GM12875 (cell line): Measurements from ENCODE around the gene LRRC43.

ENCODE experiments used
- H3K4me3 ChIP-seq: one replicate; pipeline ENCODE4 v1.5.1; 2011; ENCODE audit warnings: low read depth, low read length, control low read depth
- TF ChIP-seq, protein P1 (sequence below): IDR thresholded peaks from 2 replicates; pipeline ENCODE4 v1.5.1; 2011; ENCODE audit warnings: low read depth, mild to moderate bottlenecking, control low read depth, inconsistent platforms, low read length, moderate library complexity, borderline replicate concordance; ENCODE audit not compliant: insufficient read depth

LRRC43 gene, protein sequence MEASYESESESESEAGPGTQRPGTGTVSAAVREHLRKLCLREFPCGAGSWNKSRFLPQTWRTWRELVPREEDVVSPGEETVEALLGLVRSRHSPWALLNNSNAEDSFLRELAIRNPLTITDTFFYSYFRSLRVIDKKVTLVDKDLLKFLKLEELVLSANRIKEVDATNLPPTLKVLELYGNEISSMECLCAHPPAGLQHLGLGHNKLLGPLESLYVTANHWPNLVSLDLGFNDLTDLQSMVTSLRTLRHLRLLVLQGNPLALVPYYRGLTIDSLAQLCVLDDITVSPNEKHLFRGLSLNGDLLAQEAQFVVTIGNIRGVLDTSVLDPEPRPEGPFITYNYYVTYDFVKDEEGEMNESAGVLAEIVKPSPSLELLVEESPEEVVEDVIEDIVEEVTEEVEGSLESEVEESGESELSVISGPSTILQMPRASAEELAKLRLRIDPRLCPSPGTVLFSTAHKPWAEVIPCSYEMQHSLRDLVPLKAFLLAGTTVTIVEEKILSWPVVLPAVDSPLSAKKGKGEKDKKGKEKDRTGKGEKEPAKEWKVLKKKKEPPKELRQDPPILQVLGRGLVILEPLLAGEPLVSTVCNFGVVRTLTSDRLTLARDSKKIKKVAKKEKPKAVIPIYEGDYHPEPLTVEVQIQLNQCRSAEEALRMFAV

DNA sequence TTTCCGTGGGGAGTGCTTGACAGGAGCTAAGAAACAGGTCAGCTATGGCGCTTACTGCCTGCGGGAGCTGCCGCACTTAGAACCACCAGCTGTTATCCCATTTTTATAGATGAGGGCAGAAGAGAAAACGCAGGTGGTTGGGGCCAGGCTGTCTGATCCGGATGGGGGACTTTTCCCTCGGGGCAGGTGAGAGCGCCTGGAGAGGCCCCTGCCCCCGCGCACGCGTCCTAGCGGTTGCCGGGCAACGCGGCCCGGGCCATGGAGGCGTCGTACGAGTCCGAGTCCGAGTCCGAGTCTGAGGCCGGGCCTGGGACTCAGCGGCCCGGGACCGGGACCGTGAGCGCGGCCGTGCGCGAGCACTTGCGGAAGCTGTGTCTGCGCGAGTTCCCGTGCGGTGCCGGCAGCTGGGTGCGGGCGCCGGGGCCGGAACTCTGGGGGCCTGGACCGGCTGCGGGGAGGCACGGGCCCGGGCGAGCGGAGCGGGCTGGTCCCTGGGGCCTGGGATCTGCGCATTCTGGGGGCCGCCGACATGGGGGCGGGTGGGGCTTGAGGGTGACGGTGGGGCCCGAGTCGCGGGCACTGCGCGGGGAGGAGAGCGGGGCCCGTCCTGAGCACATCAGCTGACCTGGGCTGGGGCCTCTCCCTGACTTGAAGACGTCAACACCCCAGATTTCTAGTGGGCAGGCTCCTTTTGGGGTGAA lies at the start of gene LRRC43:
LRRC43 (plus strand) TSS at position 237 of the 701 bp plus-strand sequence; CDS start at position 259, 22 bp downstream.
- TF ChIP-seq, protein P1, sequence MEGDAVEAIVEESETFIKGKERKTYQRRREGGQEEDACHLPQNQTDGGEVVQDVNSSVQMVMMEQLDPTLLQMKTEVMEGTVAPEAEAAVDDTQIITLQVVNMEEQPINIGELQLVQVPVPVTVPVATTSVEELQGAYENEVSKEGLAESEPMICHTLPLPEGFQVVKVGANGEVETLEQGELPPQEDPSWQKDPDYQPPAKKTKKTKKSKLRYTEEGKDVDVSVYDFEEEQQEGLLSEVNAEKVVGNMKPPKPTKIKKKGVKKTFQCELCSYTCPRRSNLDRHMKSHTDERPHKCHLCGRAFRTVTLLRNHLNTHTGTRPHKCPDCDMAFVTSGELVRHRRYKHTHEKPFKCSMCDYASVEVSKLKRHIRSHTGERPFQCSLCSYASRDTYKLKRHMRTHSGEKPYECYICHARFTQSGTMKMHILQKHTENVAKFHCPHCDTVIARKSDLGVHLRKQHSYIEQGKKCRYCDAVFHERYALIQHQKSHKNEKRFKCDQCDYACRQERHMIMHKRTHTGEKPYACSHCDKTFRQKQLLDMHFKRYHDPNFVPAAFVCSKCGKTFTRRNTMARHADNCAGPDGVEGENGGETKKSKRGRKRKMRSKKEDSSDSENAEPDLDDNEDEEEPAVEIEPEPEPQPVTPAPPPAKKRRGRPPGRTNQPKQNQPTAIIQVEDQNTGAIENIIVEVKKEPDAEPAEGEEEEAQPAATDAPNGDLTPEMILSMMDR: no peak
- H3K4me3 ChIP-seq: peak within 1 kb of the TSS; percentile 46

GRCh38 chr12:122133192-122133950 lies 49.6 kb upstream of the LRRC43 start:
- H3K4me3 ChIP-seq: no peak overlapping the region
- TF ChIP-seq, protein P1: no peak

GRCh38 chr12:122135437-122136031 lies 47.4 kb upstream of the LRRC43 start:
- no peak overlapping the region for H3K4me3 ChIP-seq
- TF ChIP-seq, protein P1: no peak

- TF ChIP-seq, protein P1: no peak
- no peak overlapping the region for H3K4me3 ChIP-seq
These were observed 45.7 kb upstream of the LRRC43 start for GRCh38 chr12:122137229-122137628.

- H3K4me3 ChIP-seq: no peak overlapping the region
- TF ChIP-seq, protein P1: no peak
These were observed 45.2 kb upstream of the LRRC43 start for GRCh38 chr12:122137681-122138080.

DNA sequence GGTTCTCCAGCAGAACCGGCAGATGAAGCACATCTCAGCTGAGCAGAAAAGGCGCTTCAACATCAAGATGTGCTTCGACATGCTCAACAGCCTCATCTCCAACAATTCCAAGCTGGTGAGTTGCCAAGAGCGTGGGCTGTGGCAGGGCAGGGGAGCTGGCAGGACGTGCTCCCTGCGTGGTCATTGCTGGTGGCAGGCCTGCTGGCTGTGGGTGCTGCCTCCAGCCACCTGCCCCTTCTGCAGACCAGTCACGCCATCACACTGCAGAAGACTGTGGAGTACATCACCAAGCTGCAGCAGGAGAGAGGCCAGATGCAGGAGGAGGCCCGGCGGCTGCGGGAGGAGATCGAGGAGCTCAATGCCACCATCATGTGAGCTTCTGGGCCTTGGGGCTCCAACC lies 44.7 kb upstream of the LRRC43 start:
- TF ChIP-seq, protein P1: no peak
- H3K4me3 ChIP-seq: no peak overlapping the region
